ENCODE measurements around the gene PPP1R26. TPM values are rescaled to one million over a fixed set of nuclear protein-coding genes. Genes with fewer than 3 reads are reported as not detected.

PPP1R26 gene
- total and polyA plus RNA-seq, 8 donors = 5.3 to 22.8 (median 12.9) TPM

DNA sequence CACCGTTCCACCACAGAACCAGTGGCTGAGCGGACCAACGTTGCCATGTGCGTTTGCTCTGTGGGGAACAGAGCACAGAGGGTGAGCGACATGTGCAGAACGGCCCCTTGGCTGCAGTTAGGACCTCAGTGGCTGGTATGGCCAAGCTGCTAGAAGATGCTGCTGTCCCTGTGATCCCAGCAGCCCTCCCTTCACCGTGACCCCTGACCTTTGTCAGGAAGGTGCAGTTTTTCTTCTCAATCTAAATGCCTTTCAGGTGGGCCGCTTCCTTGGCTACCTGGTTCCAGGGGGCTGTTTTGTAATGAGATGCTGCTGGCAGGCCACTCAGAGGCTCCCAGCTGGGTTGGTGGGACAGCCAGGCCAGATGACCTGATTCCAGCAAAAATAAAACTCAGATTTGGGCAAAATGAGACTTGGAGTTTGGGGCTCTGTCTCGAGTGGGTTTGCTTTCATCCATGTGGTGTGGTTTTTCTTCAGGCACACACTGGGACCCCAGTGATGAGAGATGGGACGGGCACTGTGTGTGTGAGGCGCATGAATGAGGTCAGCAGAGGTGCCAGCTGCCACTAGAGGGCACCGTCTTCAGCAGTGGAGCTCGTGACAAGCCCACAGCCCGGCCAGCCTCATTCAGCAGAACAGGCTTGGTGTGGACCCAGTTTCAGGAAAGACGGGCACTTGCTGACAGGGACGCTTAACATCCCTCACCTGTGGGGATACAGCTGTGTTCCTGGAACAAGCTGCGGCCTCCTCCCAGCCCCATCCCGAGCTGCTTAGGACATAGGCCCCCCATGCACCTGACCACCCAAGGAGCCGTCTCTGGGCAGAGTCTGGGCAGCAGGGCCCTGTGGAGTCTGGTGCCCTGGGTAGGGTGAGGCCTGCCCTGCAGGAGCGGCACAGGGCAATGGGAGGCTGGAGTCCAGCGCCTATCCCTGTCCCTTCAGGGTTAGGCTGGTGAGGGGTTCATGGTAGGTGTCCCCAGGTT is 25.0 kb downstream of the PPP1R26 start:
- peaks cover 25 to 43% (median 37%) of the 10 kb centered on the region in 4 donors for H3K36me3 ChIP-seq
- DNase-seq = peak; percentile 63 to 81
- H3K4me3 ChIP-seq = no peak overlapping the region
- intact Hi-C loops (cut with DNase I; ENCODE audit: low total_unique reads) = no loop called here
- no peak overlapping the region for H3K27ac ChIP-seq
- WGBS, 5 donors = 46 to 69% (median 67%) methylated on average over 9 to 21 of the region's 21 CpGs
- no peaks in the 10 kb centered on the region for H3K27me3 ChIP-seq
- TF ChIP-seq POLR2A (IDR thresholded peaks at IDR 0.05) (no peak), POLR2AphosphoS5 (IDR thresholded peaks at IDR 0.05) (no peak), EP300 (IDR thresholded peaks at IDR 0.05) (no peak)
- TF ChIP-seq, protein P1, sequence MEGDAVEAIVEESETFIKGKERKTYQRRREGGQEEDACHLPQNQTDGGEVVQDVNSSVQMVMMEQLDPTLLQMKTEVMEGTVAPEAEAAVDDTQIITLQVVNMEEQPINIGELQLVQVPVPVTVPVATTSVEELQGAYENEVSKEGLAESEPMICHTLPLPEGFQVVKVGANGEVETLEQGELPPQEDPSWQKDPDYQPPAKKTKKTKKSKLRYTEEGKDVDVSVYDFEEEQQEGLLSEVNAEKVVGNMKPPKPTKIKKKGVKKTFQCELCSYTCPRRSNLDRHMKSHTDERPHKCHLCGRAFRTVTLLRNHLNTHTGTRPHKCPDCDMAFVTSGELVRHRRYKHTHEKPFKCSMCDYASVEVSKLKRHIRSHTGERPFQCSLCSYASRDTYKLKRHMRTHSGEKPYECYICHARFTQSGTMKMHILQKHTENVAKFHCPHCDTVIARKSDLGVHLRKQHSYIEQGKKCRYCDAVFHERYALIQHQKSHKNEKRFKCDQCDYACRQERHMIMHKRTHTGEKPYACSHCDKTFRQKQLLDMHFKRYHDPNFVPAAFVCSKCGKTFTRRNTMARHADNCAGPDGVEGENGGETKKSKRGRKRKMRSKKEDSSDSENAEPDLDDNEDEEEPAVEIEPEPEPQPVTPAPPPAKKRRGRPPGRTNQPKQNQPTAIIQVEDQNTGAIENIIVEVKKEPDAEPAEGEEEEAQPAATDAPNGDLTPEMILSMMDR (IDR thresholded peaks at IDR 0.05) = peak in 5 of 7 experiments; percentile 41 to 66 (median 52)
- peaks cover 0 to 14% (median 11%) of the 10 kb centered on the region in 4 donors for H3K9me3 ChIP-seq
- peaks cover 14 to 42% (median 34%) of the 10 kb centered on the region in 4 donors for H3K4me1 ChIP-seq

DNA sequence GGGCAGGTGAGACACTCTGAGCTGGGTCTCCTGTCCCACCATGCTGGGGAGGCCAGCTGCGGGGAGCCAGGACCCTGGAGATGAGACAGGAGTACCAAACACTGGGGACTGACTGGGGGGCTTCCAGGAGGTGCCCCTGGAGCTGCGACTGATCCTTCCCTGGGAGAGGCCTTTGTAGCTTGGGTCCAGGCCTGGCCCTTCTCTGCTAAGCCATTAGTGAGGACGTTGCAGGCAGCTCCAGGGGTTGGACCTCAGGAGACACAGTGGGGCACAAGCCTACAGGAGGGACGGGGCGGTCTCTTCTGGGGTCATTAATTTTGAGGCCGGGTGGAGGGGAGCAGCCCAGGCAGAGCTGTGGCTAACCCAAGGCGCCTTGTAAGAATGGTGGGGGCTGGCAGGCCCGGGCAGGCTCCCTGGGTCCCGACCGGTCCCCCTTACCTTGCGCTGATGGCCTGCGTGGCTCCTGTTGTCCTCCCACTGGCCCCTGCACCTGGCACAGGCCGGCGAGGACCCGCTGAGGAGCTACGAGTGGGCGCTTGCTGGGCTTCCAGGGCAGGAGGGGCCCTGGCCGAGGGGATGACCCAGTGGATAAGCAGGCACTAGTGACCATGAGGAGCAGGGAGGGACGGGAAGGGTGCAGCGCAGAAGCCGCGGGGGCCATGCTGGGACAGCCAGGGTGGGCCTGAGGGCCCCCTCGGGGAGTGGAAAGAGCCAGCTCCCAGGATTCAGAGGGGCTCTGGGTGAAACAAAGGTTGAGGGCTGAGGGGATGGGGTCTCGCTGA is 26.0 kb downstream of the PPP1R26 start:
- WGBS, 5 donors = 72 to 89% (median 87%) methylated on average over 10 to 24 of the region's 24 CpGs
- no peak for DNase-seq
- TF ChIP-seq, protein P1 (IDR thresholded peaks at IDR 0.05) = no peak
- TF ChIP-seq EP300 (IDR thresholded peaks at IDR 0.05) (no peak), POLR2AphosphoS5 (IDR thresholded peaks at IDR 0.05) (no peak), POLR2A (IDR thresholded peaks at IDR 0.05) (no peak)

DNA sequence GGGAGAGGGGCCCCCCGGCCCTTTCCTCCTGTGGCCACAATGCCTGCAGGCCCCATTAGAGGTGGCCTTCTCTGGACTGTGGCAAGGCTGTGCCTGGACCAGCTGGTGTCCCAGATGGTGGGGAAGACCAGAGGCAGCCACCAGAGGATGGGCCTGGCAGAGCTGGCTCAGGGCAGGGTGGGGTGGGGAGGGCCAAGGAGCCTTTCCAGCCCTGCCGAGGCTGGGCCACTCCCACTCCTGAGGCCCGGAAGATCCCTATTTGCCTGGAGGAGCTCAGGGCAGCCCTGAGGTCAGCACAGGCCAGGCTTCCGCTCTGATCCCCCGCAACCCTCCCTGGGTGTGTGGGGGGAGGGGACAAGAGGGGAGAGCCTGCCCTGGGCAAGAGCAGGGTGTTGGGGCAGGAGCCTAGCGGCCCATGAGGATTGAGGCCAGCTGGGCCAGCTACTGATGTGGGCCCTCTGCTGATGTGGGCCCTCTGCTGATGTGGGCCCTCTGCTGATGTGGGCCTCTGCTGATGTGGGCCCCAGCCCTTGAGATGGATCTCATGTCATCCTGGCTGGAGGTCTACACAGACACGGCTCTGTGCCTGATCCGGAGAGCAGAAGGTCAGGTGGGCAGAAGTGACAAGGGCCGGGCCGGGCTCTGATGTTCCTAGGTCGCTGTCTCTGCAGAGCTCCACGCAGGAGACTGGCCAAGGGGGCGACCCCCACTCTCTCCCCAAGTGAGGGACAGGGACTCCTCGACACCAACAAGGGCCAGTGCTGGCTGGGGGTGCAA is 26.9 kb downstream of the PPP1R26 start:
- 39 to 63% (median 60%) methylated on average over 5 to 14 of the region's 14 CpGs for WGBS, 5 donors
- TF ChIP-seq POLR2A (IDR thresholded peaks at IDR 0.05) (no peak), EP300 (IDR thresholded peaks at IDR 0.05) (no peak), POLR2AphosphoS5 (IDR thresholded peaks at IDR 0.05) (no peak)
- TF ChIP-seq, protein P1 (IDR thresholded peaks at IDR 0.05) = no peak
- H3K27ac ChIP-seq = no peak overlapping the region
- H3K4me3 ChIP-seq = no peak overlapping the region
- H3K9me3 ChIP-seq = peaks cover 0 to 18% (median 12%) of the 10 kb centered on the region in 4 donors
- no peak for DNase-seq
- peaks cover 25 to 43% (median 37%) of the 10 kb centered on the region in 4 donors for H3K36me3 ChIP-seq
- H3K27me3 ChIP-seq = no peaks in the 10 kb centered on the region
- H3K4me1 ChIP-seq = peaks cover 9 to 29% (median 20%) of the 10 kb centered on the region in 4 donors
- intact Hi-C loops (cut with DNase I; ENCODE audit: low total_unique reads) = no loop called here

More for the DNA sequence above, 26.0 kb downstream of the PPP1R26 start:
- Histone ChIP-seq H3K36me3 (peaks cover 25 to 43% (median 37%) of the 10 kb centered on the region in 4 donors), H3K9me3 (peaks cover 0 to 18% (median 12%) of the 10 kb centered on the region in 4 donors), H3K27ac (no peak overlapping the region), H3K27me3 (no peaks in the 10 kb centered on the region), H3K4me1 (peaks cover 14 to 35% (median 25%) of the 10 kb centered on the region in 4 donors), H3K4me3 (no peak overlapping the region)
- intact Hi-C loops (cut with DNase I; ENCODE audit: low total_unique reads) = no loop called here

All from stomach (tissue), 9 donors.